ENCODE measurements around the gene CAMKK1. TPM values are rescaled to one million over a fixed set of nuclear protein-coding genes. Genes with fewer than 3 reads are reported as not detected.

Gene CAMKK1
- total and polyA plus RNA-seq, 2 experiments from 2014 or later, result 4.3 to 7.1 TPM

- no peak for TF ChIP-seq ETS1 (IDR thresholded peaks at IDR 0.05)
- no peak for TF ChIP-seq ZNF462 (CRISPR knock-in tag; IDR thresholded peaks at IDR 0.05)
- TF ChIP-seq JUNB (IDR thresholded peaks at IDR 0.05; ENCODE audit: unreplicated experiment), result no peak
- no peak for TF ChIP-seq NANOG (IDR thresholded peaks at IDR 0.05; ENCODE audit: borderline replicate concordance)
- TF ChIP-seq ZNF114 (CRISPR knock-in tag; IDR thresholded peaks at IDR 0.05), result no peak
- no peak for TF ChIP-seq POLR2AphosphoS5 (IDR thresholded peaks at IDR 0.05; ENCODE audit: low read depth)
- TF ChIP-seq EZH2phosphoT487 (IDR thresholded peaks at IDR 0.05; ENCODE audit: unreplicated experiment), result no peak
- TF ChIP-seq CREB1 (CRISPR knock-in tag; IDR thresholded peaks at IDR 0.05; ENCODE audit: low read depth), result no peak
Measured at GRCh38 chr17:3847165-3847670, 45.6 kb downstream of the CAMKK1 start (continued).

Data from GM23338 (cell line).